HG03378 (cell line): ENCODE measurements around the gene HSD17B8.

Source experiments
- ATAC-seq: cut with Tn5 transposase; IDR thresholded peaks from one replicate; pipeline ENCODE4 v1.9.1; 2021; ENCODE audit warnings: mild to moderate bottlenecking, moderate library complexity; ENCODE audit not compliant: unreplicated experiment

Gene HSD17B8

GRCh38 chr6:33236328-33236727 is 31.9 kb downstream of the HSD17B8 start:
- no peak for ATAC-seq

GRCh38 chr6:33236852-33237251 is 32.4 kb downstream of the HSD17B8 start:
- no peak for ATAC-seq

GRCh38 chr6:33237741-33238140 is 33.3 kb downstream of the HSD17B8 start:
- no peak for ATAC-seq

DNA sequence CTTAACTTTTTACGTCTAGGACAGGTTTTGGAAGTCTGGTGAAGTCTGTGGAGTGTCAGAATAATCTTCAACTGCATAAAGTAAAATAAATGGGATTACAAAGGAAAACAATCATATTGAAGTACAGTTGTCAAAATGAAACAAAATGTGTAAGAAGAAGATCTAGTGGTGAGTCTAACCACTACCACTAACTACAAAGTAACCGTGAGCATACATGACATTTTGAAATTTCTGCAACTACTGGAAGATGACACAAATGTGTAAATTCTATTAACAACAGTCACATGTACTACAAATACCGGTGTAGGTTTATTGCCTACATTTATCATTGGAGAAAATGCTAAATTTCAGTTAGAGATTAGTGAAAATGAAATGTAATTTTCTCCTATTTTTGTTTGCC is 37.5 kb downstream of the HSD17B8 start:
- ATAC-seq = no peak

DNA sequence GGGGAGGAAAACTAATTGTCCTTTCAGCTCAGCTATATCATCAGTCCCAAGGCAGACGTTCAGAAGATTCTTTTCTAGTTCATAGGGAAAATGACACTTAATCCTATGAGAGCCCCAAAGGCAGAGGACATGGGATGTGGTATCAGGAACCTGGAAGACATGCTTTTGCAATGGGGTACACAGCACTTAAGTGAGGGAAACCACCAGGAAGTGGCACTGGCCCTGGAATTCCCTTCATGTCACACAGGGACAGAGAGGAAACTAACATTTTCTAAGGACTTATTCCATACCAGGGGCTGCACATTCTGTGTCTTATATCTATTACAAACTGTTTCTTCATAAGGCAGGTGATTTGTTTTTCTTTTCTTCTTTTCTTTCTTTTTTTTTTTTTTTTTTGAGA is 39.0 kb downstream of the HSD17B8 start:
- no peak for ATAC-seq

DNA sequence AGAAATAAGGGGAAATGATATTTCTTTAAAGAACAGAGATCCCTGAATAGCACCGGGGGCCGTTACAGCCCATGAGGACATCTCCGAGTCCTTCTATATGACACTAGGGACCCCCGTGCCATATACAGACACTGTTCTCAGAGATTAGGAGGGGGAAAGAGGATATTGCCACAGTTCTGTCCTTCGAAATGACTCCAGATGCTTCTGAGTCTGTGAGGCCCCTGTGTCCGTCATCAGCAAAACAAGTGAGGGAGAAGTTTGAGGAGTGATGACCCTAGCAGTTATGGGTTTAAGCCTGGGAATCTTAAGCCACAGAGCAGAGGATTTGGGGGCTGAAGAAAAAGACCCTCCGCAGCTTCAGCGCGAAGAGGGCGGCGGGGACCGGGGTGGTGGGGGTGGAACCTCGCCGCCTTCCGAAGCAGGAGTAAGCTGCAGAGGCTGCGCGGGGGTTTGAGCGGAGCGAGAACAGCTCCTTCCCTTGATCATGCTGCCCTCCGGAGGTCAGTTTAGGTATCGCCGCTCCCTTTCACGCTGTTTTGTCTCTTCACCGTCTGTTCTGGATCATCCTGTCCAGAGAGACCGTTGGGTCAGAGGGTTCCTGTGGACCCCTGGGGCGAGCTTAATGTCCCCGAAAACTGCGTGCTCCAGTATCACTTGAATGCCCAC is 43.7 kb downstream of the HSD17B8 start:
- peak; percentile 47 for ATAC-seq

GRCh38 chr6:33248643-33248931 is 44.1 kb downstream of the HSD17B8 start:
- no peak for ATAC-seq

DNA sequence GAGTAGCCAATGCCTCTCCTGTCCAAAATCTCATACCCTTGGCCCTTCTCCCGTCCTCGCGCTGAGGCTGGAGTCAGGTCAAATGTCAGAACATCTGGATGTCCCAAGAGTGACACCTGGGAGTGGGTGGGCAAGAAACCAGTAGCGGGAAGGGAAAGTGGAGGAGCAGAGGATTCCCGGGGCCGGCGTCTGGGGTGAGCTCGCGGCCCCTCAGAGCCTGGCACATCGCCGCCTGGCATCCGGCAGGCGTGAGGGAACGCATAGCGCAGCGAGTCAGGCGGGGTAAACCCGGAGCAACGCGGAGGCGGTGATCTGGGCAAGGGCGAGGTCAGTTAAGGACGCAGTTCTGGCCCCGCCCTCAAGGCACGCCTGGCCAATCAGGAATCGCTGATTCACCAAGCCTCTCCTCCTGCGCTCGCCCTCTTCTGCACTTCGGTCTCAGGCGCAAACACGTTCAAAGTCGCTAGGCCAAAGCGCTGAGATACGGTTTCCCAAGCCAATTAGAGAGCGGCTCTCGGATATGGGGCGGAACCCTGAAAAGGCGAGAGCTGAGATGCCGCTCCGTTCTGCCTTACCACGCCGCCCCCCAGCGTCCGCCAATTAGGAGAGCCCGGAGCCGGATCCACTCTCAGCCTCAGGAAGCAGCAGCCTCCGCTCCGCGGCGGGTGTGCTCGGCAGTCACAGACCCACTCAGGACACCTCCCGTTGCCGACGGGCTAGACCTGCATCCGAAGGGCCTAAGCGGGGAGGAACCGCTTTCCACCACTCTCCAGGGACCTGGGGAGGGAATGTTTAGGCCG is 44.7 kb downstream of the HSD17B8 start:
- peak; percentile 77 for ATAC-seq

DNA sequence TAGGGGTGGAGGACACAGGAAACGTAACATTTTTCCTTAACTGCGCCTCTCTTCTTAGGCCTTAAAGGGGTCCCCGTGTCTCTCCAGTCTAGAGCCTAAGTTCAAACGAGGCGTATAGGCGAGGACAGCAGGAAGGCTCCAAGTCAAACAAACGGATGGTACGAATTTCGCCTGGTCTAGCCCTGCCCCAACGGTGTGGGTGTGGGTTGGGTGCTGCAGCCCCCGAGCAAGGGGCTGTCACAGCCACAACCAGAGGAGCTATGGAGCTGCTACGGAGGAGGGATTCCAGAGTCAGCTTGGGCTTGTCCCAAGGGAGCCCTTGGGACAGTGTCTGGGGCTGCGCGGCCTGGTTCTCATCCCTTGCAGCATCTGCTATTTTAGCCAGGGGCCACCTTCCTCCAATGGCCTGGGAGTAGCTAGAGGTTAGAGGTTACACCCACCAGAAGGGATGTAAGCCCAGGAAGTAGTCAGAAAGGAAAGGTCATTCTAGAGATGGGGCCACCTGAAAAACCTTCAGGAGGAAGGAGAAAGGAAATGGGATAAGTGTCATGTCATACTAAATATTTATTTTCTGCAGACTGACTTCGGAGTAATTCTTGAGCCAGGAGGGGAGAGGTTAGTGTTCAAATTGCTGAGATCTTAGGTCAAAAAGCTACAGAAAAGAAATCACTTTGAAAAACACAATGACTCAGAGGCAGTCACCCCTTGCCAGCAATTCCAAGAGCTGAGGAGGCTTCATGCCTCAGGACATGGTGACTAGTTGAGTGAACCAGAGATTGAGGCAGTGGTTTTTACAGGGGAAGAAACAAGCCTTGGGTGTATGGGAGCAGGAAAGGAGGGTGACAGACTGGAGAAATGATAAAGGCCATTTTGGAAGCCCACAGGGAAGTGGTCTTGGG is 45.5 kb downstream of the HSD17B8 start:
- no peak for ATAC-seq

GRCh38 chr6:33250731-33251130 is 46.3 kb downstream of the HSD17B8 start:
- no peak for ATAC-seq

GRCh38 chr6:33251395-33252012 is 47.0 kb downstream of the HSD17B8 start:
- ATAC-seq = no peak

DNA sequence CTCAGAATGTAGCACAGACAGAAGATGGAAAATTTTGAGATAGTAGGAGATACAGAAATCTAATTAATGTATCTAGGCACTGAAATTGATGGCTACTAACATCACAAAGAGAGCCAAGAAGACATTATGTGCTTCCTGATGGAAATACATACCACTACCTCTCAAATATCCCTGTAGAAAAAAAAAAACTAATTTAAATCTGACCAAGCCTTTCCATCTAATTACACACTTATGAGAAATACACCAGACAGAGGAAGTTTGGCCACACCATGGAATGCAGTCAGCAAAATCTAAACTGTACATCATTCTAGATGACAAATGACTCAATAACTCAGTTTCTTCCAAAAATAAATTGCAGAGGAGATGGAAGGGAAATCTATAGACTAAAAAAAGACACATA is 48.3 kb downstream of the HSD17B8 start:
- no peak for ATAC-seq

DNA sequence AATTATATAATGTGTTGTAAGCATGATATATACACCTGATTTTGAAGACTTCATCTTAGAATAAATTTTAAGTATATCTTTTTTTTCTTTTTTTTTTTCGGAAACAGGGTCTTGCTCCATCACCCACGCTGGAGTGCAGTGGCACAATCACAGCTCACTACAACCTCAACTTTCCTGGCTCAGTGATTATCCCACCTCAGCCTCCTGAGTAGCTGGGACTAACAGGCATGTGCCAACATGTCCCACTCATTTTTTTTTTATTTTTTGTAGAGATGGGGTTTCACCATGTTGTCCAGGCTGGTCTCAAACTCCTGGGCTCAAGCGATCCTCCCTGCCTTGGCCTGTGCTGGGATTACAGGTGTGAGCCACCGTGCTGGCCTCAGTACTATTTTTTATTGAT is 50.1 kb downstream of the HSD17B8 start:
- ATAC-seq = no peak
